Transverse colon (tissue), 3 donors: Measurements from ENCODE around the gene ACAD8.

ENCODE experiments used
- CTCF ChIP-seq, 5 experiments: fragments of 200-600 bp in 3 of 5; fragments of 450-650 bp in 2 of 5; sonication (generic) in 3 of 5; IDR thresholded peaks; 1 replicate in 2 of 5; 2 replicates in 3 of 5; pipeline ENCODE4 v1.5.1; 2016 to 2017; ENCODE audit warnings: antibody characterized with exemption in 5 of 5, inconsistent platforms in 3 of 5, mild to moderate bottlenecking in 2 of 5, moderate library complexity in 1 of 5
- POLR2A ChIP-seq: fragments of 450-650 bp; IDR thresholded peaks from one replicate; pipeline ENCODE4 v1.6.1; 2016; ENCODE audit warnings: antibody characterized with exemption, mild to moderate bottlenecking, moderate library complexity

GRCh38 chr11:134245434-134245833 lies 7.9 kb upstream of the ACAD8 start:
- TF ChIP-seq CTCF (IDR thresholded peaks at IDR 0.05) (no peak), POLR2A (no peak)
